NB4 (cell line): Measurements from ENCODE around the gene ZNF275.
A peak's percentile ranks its signal among the peaks of the same experiment; 100 is the strongest.
"Not testable (repeated sequence)": the region's sequence is repeated elsewhere in the genome, so short reads cannot be mapped to it uniquely, and the experiment has no call there.

Experiments used
- DNase-seq: peaks from one replicate; pipeline ENCODE4 v3.0.0; 2010; ENCODE audit warnings: low read depth
- H3K4me3 ChIP-seq: one replicate; pipeline ENCODE4 v1.5.1; 2011; ENCODE audit warnings: mild to moderate bottlenecking, low read depth, low read length, moderate library complexity
- CTCF ChIP-seq: IDR thresholded peaks from one replicate; pipeline ENCODE4 v1.5.1; 2012; ENCODE audit warnings: low read depth, low read length
- MAX ChIP-seq: IDR thresholded peaks from 2 replicates; pipeline ENCODE4 v1.6.1; 2011; ENCODE audit warnings: low read depth, low read length
- MYC ChIP-seq: IDR thresholded peaks from 2 replicates; pipeline ENCODE4 v1.6.1; 2011; ENCODE audit warnings: low read depth, low read length
- POLR2A ChIP-seq: IDR thresholded peaks from 2 replicates; pipeline ENCODE4 v1.6.1; 2011; ENCODE audit warnings: mild to moderate bottlenecking; ENCODE audit not compliant: insufficient read length; ENCODE audit errors: extremely low read depth

The ZNF275 gene, protein sequence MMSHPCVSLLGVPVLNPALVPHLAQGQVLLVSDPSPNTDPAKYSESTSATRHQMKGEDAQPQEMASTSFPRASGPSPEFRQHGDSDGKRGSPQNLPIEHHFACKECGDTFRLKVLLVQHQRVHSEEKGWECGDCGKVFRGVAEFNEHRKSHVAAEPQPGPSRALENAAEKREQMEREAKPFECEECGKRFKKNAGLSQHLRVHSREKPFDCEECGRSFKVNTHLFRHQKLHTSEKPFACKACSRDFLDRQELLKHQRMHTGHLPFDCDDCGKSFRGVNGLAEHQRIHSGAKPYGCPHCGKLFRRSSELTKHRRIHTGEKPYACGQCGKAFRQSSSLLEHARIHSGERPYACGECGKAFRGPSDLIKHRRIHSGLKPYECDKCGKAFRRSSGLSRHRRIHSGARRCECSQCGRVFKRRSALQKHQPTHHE

DNA sequence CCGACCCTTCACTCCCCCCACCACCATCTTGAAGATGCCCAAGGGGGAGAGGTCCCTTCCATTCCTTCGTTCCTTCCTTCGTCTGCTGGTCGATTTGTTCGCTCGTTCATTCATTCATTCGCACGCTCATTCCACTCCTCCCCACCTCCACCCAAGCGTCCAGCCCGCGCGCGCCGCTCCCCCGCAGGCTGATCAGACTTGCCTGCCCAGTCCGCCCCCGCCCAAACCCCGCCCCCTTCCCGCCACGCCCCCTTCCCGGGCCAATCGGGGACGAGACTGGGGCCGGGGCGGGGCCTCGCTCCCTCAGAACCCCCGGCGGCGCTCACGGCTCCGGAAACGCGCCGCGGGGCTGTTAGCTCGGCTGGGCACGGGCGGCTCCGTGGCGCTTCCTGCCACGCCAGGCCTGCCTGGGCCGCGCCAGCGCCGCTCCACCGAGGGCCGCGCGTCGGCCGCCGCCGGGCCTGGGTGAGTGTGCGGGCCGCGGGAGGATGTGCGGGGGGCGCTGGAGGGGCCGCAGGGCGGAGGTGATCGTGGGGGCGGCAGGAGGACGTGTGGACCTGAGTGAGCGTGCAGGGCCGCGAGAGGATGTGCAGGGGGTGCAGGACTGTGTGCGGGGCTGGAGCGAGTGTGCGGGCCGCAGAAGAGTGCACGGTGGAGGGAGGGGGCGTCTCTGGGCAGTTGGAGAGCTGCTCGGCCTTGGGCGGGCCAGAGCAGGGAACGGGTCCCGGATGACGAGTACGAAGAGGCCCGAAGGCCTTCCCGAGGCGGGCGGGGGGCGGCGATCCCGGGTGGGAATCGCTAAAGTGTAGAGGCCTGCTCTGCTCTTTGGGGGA, at the start of gene ZNF275:
ZNF275 (plus strand) TSS at position 333 of the 833 bp plus-strand sequence. CDS start 2,527 bp downstream, outside the sequence.
- H3K4me3 ChIP-seq: peak within 1 kb of the TSS; percentile 60
- TF ChIP-seq MYC (0 out of 2 replicates have a peak, but pooled peaks have one; percentile 41), POLR2A (peak; percentile 67), CTCF (no peak)
- DNase-seq: peak; percentile 85

- not testable (repeated sequence) for DNase-seq, H3K4me3 ChIP-seq
Measured at GRCh38 chrX:153285678-153286077, 48.3 kb upstream of the ZNF275 start.

DNA sequence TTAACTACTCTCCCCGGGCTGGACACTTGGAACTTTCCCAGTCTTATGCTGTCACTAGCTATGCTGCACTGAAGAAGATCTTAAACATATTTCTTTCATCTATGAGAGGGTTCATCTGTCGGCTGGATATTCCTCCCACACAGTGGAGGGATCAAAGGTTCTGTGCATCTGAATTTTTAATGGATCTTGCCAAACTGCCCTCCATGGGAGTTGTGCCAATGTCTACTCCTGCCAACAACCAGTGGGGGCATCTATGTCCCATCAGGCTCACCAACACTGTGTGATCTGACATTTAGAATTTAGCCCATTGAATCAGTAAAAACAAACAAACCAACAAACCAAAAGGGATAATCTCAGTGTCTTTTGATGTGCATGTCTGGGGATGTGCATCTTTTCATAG, 45.1 kb upstream of the ZNF275 start:
- not testable (repeated sequence) for H3K4me3 ChIP-seq, DNase-seq

DNA sequence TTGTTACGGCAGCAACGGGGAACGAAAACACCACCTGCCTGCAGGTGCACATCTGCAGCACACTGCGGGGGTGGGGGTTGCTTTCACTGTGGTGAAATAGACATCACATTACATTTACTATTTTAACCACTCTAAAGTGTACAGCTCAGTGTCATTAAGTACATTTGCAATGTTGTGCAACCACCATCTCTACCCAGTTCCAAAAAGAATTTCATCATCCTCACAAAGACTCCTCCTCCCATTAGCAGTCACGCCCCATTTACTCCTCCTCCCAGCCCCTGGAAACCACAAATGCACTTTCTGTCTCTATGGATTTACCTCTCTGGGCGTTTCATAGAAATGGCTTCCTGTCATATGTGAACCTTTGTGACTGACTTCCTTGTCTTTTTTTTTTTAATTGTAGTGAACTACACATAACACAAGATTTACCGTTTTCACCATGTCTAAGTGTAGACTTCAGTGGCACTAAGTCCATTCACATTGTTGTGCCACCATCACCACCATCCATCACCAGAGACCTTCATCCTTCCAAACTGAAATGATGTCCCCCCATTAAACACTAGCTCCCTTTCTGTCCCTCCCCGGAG, 40.4 kb upstream of the ZNF275 start:
- DNase-seq: peak; percentile 25
- H3K4me3 ChIP-seq: not testable (repeated sequence)

DNA sequence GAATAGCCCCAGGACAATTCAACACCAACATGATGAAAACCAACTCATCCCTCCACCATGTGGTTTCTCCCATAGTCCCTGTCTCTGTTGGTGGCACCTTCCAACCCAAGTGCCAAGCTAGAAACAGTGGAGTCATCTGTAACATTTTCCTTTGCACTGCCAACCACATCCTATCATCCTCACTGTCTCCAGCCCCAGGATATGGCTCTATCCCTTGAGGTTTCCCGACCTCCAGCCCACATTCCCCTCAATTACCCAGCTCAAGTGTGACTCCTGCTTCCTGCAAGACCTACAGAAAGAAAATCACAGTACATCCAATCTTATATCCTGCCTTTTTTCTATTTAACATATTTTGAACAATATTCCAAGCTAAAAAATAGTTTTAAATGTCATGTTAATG, 36.6 kb upstream of the ZNF275 start:
- no peak for DNase-seq
- TF ChIP-seq MYC (no peak), POLR2A (no peak), MAX (no peak), CTCF (no peak)
- no peak overlapping the region for H3K4me3 ChIP-seq

DNA sequence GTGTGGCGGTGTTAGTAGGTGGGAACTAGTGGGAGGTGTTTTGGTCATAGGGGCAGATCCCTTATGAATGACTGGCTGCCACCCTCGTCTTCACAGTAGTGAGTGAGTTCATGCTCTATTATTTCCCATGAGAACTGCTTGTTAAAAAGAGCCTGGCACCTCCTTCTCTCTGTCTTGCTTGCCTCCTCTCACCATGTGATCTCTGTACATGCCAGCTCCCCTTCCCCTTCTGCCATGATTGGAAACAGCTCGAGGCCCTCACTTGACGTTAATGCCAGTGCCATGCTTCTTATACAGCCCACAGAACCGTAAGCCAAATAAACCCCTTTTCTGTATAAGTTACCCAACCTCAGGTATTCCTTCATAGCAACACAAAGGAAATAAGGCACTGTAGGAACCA, 34.1 kb upstream of the ZNF275 start:
- DNase-seq: no peak
- H3K4me3 ChIP-seq: no peak overlapping the region
- no peak for TF ChIP-seq MAX
- no peak for TF ChIP-seq MYC
- no peak for TF ChIP-seq CTCF
- no peak for TF ChIP-seq POLR2A

DNA sequence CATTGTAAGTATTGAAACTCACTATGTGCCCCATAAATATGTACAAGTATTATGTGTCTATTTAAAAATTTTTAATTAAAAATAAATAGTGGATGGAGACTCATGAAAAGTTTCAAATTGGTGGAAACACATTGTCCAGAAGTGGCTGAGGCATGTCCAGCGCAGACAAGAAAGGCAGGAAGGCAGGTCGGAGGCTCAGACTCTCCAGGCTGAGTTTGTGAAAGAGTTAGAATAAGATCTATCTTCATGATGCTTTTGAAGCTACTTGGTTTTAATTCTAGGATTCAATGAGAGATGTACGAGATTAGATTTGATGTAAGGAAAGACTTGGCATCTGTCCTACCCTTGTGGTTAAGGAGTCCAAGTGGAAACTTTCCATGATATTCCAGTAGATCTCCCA, 32.2 kb upstream of the ZNF275 start:
- TF ChIP-seq MYC (no peak), CTCF (no peak), MAX (no peak), POLR2A (no peak)
- no peak overlapping the region for H3K4me3 ChIP-seq
- no peak for DNase-seq
